GM10248 (cell line): ENCODE results near the gene FCRLB.
"Not testable (repeated sequence)": the region's sequence is repeated elsewhere in the genome, so short reads cannot be mapped to it uniquely, and the experiment has no call there.

ENCODE experiments used
- CTCF ChIA-PET: fragments of 300-600 bp; sonication (Branson Sonifier 250); formaldehyde crosslinking; extraction: SDS; loops from one replicate; lab custom pipeline; 2021; ENCODE audit warnings: antibody characterized with exemption; lab: Yijun Ruan, JAX
- POLR2A ChIA-PET: fragments of 350-650 bp; sonication (Branson Sonifier 250); formaldehyde crosslinking; extraction: SDS; loops from one replicate; lab custom pipeline; 2020; ENCODE audit warnings: antibody characterized with exemption; lab: Yijun Ruan, JAX
- DNase-seq: peaks from one replicate; pipeline ENCODE4 v3.0.0; 2012; ENCODE audit errors: extremely low spot score
- CTCF ChIP-seq: IDR thresholded peaks from 2 replicates; pipeline ENCODE4 v1.5.1; 2012; ENCODE audit warnings: mild to moderate bottlenecking, low read depth; ENCODE audit errors: extremely low read depth, missing control alignments, control extremely low read depth

The FCRLB gene

GRCh38 chr1:161749509-161750407 lies 28.4 kb downstream of the FCRLB start, which contains the start of gene DUSP12:
Gene DUSP12 (plus strand): TSS chr1:161749786. CDS start chr1:161749802, 16 bp downstream.
- DNase-seq: peak; percentile 90
- POLR2A ChIA-PET: interaction anchor here (1.1 to 1.3 kb wide), 2 partner anchors 13 to 17 kb away, joined by 3 to 5 read pairs; partner anchors contain the start of gene ATF6
- TF ChIP-seq CTCF: peak; percentile 49
- CTCF ChIA-PET: interaction anchor here (0.8 to 2.3 kb wide), 14 partner anchors 8 to 287 kb away, joined by 3 to 16 read pairs (median 4); no protein-coding TSS in a partner anchor

GRCh38 chr1:161763522-161764098 lies 42.3 kb downstream of the FCRLB start:
- CTCF ChIA-PET: interaction anchor here (0.7 to 2.9 kb wide), 7 partner anchors 8 to 274 kb away, joined by 3 to 14 read pairs (median 8); no protein-coding TSS in a partner anchor
- POLR2A ChIA-PET: interaction anchor here (0.8 kb wide), 1 partner anchor 14 kb away, joined by 5 read pairs; the partner anchor contains the start of gene DUSP12
- peak; percentile 41 for TF ChIP-seq CTCF
- DNase-seq: peak; percentile 34

- peak; percentile 81 for DNase-seq
- no peak for TF ChIP-seq CTCF
- ChIA-PET POLR2A (interaction anchor here (0.9 kb wide), 1 partner anchor 17 kb away, joined by 3 read pairs; the partner anchor contains the start of gene DUSP12), CTCF (interaction anchor here (1.5 to 1.9 kb wide), 2 partner anchors 10 to 26 kb away, joined by 5 to 8 read pairs; no protein-coding TSS in a partner anchor)
Observed at GRCh38 chr1:161766102-161766981, 45.0 kb downstream of the FCRLB start, which contains the start of gene ATF6. Gene ATF6 (plus strand): TSS chr1:161766320. CDS start chr1:161766361, 41 bp downstream.

- CTCF ChIA-PET: interaction anchor here (1.6 kb wide), 1 partner anchor 10 kb away, joined by 3 read pairs; no protein-coding TSS in a partner anchor
- DNase-seq: no peak
- POLR2A ChIA-PET: no interaction called here
- no peak for TF ChIP-seq CTCF
Observed at GRCh38 chr1:161768461-161768860, 47.1 kb downstream of the FCRLB start.

GRCh38 chr1:161768986-161769672 lies 47.8 kb downstream of the FCRLB start:
- TF ChIP-seq CTCF: no peak
- ChIA-PET POLR2A (no interaction called here), CTCF (interaction anchor here (1.2 to 1.6 kb wide), 5 partner anchors 9 to 282 kb away, joined by 3 to 4 read pairs (median 3); no protein-coding TSS in a partner anchor)
- no peak for DNase-seq

GRCh38 chr1:161769673-161770045 lies 48.3 kb downstream of the FCRLB start:
- DNase-seq, POLR2A ChIA-PET: not testable (repeated sequence)
- CTCF ChIA-PET: interaction anchor here (1.2 to 1.6 kb wide), 5 partner anchors 9 to 282 kb away, joined by 3 to 4 read pairs (median 3); no protein-coding TSS in a partner anchor
